Rectal smooth muscle tissue (tissue), 1 donor: ENCODE results near the gene NFIC.
A peak's percentile ranks its signal among the peaks of the same experiment; 100 is the strongest.
"Not testable (repeated sequence)": the region's sequence is repeated elsewhere in the genome, so short reads cannot be mapped to it uniquely, and the experiment has no call there.

Source experiments
- H3K27ac ChIP-seq: one replicate; pipeline ENCODE4 v1.7.0; 2013; ENCODE audit warnings: low read depth, low read length, inconsistent platforms
- H3K27me3 ChIP-seq: one replicate; pipeline ENCODE4 v1.7.0; 2013; ENCODE audit warnings: low read length; ENCODE audit not compliant: control insufficient read depth, insufficient read depth
- H3K36me3 ChIP-seq: one replicate; pipeline ENCODE4 v1.7.0; 2013; ENCODE audit warnings: low read length; ENCODE audit not compliant: control insufficient read depth, insufficient read depth
- H3K4me1 ChIP-seq: one replicate; pipeline ENCODE4 v1.7.0; 2013; ENCODE audit warnings: low read length; ENCODE audit not compliant: control insufficient read depth, insufficient read depth
- H3K4me3 ChIP-seq: one replicate; pipeline ENCODE4 v1.7.0; 2013; ENCODE audit warnings: low read length
- H3K9ac ChIP-seq: one replicate; pipeline ENCODE4 v1.7.0; 2013; ENCODE audit warnings: low read length

NFIC gene

DNA sequence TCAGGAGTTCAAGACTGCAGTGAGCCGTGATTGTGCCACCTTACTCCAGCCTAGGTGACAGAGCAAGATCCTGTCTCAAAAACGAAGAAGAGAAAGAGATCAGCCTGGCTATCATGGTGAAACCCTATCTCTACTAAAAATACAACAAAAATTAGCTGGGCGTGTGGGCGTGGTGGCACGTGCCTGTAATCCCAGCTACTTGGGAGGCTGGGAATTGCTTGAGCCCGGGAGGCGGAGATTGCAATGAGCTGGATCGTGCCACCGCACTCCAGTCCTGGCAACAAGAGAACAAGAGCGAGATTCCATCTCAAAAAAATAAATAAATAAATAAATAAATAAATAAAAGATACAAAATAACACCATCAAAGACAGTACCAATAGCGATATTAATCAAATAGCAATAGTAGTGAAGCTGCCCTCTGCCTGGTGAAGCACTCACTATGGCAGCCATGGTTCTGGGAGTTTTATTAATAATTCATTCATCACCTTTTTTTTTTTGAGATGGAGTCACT lies 53.9 kb downstream of the NFIC start:
- Histone ChIP-seq H3K27ac (no peak overlapping the region), H3K36me3 (no peaks in the 10 kb centered on the region), H3K27me3 (no peaks in the 10 kb centered on the region), H3K4me1 (no peaks in the 10 kb centered on the region), H3K4me3 (no peak overlapping the region), H3K9ac (no peak overlapping the region)

DNA sequence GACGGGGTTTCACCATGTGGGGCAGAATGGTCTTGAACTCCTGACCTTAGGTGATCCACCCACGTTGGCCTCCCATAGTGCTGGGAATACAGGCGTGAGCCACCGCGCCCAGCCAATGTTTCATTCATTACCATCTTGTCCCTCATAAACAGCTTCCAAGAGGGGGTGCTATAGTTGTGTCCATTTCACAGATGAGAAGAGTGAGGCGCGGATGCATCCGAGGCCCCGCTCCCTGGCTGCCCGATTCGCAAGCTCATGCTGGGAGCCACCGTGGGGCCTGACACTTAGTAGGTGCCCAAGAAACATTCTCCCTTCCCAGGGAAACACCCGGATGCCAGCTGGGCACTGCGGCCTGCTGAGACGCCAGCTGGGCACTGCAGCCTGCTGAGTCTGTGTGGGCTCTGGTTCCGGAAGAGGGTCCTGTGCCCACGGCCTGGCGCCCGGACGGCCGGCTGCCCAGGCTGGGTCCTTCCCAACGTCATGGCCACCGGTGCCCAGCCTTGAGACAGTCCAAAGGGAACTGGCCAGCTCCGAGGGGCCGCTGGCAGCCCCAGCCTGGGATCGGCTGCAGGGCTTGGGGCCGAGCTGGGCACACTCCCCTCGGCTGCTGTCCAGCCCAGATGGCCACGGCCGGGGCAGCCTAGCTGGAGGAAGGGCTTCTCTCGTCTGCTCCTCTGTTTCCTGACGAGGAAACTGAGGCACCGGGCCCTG lies 54.7 kb downstream of the NFIC start:
- no peak overlapping the region for H3K4me3 ChIP-seq
- no peaks in the 10 kb centered on the region for H3K4me1 ChIP-seq
- H3K36me3 ChIP-seq, result no peaks in the 10 kb centered on the region
- no peak overlapping the region for H3K9ac ChIP-seq
- H3K27ac ChIP-seq, result no peak overlapping the region
- no peaks in the 10 kb centered on the region for H3K27me3 ChIP-seq

DNA sequence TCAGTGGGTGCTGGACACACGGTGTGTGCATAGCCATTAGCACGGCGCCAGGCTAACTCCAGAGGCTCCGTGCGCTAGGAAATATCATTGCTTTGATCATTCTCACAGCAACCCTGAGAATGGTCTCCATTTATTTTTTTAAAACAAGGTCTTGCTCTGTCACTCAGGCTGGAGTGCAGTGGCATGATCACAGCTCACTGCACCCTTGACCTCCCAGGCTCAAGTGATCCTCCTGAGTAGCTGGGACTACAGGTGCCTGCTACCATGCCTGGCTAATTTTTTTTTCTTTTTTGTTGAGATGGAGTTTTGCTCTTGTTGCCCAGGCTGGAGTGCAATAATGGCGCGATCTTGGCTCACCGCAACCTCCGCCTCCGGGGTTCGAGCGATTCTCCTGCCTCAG lies 55.3 kb downstream of the NFIC start:
- H3K9ac ChIP-seq, H3K27me3 ChIP-seq, H3K4me3 ChIP-seq, H3K27ac ChIP-seq, H3K4me1 ChIP-seq, H3K36me3 ChIP-seq: not testable (repeated sequence)

DNA sequence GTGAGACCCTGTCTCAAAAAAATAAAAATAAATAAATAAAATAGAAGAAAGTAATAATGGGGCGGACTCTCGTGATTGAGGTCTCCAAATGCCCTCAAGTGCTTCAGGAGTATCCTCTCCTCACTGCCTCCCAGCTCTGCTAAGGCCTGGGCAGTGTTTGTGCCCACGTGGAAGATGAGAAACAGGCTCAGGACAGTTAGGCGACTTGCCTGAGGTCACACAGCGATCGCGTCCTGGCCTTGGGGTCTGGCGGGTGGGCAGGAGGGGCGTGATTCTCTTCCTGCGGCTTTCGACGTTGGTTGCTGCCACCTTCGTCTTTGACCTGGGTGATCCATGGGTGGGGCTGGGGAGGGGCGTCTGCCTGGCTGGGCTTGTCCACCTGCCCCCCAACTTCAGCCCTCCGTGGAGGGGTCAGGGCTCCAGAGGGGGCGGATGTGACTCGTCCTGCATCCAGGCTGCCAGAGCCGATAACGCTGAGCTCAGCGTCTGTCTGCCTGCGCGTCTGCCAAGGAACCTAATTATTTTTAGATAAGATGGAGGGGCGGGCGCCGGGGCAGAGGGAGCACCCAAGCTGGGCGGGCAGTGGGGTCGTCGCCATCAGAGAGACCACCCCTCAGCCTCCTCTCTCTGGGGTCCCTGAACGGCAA lies 56.9 kb downstream of the NFIC start:
- Histone ChIP-seq H3K4me1 (no peaks in the 10 kb centered on the region), H3K27ac (no peak overlapping the region), H3K36me3 (no peaks in the 10 kb centered on the region), H3K9ac (no peak overlapping the region), H3K4me3 (no peak overlapping the region), H3K27me3 (no peaks in the 10 kb centered on the region)

DNA sequence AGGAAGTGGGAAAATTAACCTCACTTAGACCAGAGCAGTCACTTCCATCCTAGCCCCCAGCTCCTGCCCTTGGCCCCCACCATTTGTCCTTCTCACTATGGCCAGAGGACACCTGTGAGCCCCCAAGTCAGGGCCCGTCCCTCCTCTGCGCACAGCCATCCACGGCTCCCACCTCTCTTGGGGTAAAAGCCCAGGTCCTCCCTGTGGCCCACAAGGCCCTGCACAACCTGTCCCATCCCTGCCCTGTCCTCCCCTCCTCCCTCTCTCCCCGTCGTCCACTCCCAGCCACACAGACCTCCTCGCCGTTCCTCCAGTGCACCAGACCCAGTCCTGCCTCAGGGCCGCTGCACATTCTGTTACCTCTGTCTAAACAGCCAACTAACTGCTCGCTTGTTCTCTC lies 60.0 kb downstream of the NFIC start:
- Histone ChIP-seq H3K4me3 (no peak overlapping the region), H3K27ac (no peak overlapping the region), H3K36me3 (no peaks in the 10 kb centered on the region), H3K27me3 (no peaks in the 10 kb centered on the region), H3K4me1 (peaks cover 7% of the 10 kb centered on the region), H3K9ac (no peak overlapping the region)

DNA sequence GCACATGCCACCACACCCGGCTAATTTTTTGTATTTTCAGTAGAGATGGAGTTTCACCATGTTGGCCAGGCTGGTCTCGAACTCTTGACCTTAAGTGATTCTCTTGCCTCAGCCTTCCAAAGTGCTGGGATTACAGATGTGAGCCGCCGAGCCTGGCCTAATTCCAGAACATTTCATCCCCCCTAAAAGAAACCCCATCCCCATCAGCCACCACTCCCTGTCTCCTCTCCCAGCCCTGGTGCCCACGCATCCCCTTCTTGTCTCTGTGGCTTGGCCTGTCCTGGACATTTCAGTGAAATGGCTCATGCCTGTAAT lies 63.9 kb downstream of the NFIC start:
- H3K4me3 ChIP-seq, H3K27me3 ChIP-seq, H3K36me3 ChIP-seq, H3K9ac ChIP-seq: not testable (repeated sequence)
- H3K4me1 ChIP-seq, result peaks cover 14% of the 10 kb centered on the region
- H3K27ac ChIP-seq, result peak overlapping the region; percentile 84

DNA sequence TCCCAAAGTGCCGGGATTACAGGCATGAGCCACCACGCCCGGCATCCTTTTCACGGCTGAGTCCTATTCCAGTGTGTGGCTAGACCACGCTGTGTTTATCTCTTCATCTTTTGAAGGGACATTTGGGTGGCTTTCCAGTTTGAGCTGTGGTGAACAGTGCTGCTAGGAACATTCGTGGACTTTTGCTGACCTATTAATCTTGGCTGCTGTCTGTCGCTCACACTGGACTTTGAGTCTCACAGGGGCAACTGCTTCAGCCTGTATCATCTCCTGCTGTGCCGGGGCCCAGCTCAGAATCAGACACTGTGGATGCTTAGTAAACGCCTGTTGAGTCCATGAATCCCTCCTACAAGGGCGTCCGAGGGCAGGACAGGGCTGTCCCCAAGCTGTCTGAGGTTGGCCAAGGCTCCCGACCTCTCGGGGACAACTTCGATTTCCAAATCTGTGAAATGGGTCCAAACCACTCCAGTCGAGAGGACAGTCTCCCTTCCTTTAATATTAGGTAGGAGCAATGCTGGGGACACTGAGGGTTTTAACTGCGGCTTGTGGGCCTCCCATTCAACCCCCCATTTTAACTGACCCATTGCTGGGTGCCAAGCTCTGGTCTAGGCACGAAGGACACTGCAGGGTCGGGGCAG lies 65.5 kb downstream of the NFIC start:
- H3K27me3 ChIP-seq, result no peaks in the 10 kb centered on the region
- peak overlapping the region; percentile 3 for H3K27ac ChIP-seq
- no peak overlapping the region for H3K4me3 ChIP-seq
- peaks cover 17% of the 10 kb centered on the region for H3K4me1 ChIP-seq
- H3K36me3 ChIP-seq, result peaks cover 9% of the 10 kb centered on the region
- H3K9ac ChIP-seq, result no peak overlapping the region

DNA sequence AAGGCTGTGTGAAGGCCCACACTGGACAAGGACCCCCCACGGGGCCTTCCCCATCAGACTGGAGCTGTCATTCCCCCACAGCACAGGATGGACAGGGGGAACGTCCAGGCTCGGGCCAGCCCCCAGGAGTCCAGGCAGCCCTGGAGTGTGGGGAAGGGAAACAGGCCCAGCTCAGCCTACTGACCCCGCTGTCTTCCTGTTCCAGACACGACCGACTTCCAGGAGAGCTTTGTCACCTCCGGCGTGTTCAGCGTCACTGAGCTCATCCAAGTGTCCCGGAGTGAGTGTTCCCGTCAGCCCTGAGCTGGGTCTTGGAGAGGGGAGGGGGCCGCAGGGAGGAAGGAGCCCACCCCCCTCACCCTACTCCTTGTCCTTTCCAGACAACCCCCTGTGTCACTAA lies 66.9 kb downstream of the NFIC start:
- H3K4me3 ChIP-seq, result no peak overlapping the region
- peak overlapping the region; percentile 80 for H3K27ac ChIP-seq
- H3K4me1 ChIP-seq, result peaks cover 17% of the 10 kb centered on the region
- H3K27me3 ChIP-seq, result no peaks in the 10 kb centered on the region
- no peak overlapping the region for H3K9ac ChIP-seq
- peaks cover 9% of the 10 kb centered on the region for H3K36me3 ChIP-seq

DNA sequence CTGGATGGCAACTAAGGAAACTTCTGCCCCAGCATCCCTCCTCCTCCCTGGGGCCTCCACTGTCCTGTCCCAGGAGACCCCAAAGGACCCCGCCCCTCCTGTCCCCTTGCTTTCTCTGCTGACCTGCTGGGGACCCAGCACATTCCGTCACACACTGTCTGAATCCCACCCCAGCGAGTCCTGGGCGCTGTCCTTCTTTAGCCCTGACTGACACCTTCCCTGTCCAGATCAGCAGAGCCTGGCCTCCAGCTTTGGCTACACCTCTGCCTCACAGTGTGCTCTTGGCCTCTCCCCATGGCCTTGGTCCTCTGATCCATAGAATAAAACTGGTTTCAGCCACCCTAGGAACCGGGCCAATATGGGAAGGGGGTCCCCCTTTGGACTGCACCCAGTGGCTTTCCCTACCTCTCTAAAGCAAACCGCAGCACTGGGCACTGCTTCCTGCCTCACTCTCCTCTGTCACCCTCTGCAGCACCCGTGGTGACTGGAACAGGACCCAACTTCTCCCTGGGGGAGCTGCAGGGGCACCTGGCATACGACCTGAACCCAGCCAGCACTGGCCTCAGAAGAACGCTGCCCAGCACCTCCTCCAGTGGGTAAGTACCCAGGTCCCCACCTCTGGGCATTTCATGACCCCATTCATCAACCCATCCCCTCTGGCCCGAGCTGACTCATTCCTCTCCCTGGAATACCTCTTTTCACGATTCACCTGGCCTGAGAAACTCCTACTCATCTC lies 67.6 kb downstream of the NFIC start:
- Histone ChIP-seq H3K9ac (peak overlapping the region; percentile 42), H3K4me3 (peak overlapping the region; percentile 73), H3K27ac (peak overlapping the region; percentile 80), H3K27me3 (no peaks in the 10 kb centered on the region), H3K36me3 (peaks cover 9% of the 10 kb centered on the region), H3K4me1 (peaks cover 17% of the 10 kb centered on the region)

DNA sequence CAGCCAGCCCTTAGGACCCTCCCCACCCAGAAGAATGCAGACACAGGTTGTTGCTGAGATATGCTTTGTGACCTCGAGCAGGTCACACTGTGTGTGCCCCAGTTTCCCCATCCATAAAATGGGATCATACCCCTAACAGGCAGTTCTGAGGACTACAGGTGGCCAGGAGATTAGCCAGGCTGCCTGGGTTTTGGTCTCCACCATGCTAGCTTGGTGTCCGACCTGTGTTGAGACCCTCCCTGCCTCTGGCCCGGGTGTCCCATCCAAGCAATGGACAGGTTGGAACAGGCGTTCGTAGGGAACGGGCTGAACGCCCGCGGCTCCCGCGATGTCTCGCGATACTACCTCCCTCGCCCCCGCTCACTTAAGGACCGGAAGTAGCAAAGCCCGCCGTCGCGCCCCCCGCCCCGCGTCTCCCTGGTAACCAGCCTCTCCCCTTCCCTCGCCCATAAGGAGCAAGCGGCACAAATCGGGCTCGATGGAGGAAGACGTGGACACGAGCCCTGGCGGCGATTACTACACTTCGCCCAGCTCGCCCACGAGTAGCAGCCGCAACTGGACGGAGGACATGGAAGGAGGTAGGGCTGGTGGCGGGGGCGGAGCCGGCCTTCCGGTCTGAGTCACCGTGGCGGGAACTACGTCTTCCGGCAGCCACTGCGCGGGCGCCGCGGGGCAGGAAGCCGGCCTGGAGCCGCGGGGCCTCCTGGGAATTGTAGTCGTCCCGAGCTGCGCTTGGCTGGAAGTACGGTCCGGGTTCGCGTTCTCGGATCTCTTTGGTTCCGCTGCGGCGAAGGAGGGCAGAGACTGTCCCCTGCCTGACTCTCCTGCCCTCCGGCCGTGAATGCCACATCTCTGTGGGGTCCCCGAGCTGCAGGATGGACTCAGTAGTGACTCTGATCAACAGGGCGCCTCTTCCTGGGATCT lies 68.5 kb downstream of the NFIC start:
- Histone ChIP-seq H3K4me1 (peaks cover 16% of the 10 kb centered on the region), H3K9ac (peak overlapping the region; percentile 42), H3K27ac (peak overlapping the region; percentile 80), H3K4me3 (peak overlapping the region; percentile 73), H3K27me3 (no peaks in the 10 kb centered on the region), H3K36me3 (peaks cover 9% of the 10 kb centered on the region)

DNA sequence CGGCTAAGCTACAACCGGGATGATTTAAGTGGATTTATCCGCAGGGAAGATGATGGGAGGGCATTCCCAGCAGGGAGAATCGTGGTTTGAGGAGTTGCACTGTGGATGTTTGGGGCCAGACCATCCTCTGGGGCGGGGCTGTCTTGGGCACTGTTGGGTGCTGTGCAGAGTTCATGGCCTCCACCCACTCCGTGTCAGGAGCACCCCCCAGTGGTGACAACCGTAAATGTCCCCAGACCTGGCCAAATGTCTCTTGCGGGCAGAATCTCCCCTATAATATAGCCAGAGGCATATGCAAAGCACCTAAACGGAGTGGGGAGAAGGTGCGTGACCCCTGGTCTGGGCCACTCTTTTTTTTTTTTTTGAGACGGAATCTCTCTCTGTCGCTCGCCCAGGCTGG lies 73.7 kb downstream of the NFIC start:
- Histone ChIP-seq H3K36me3 (peaks cover 6% of the 10 kb centered on the region), H3K27me3 (no peaks in the 10 kb centered on the region), H3K27ac (no peak overlapping the region), H3K4me1 (peaks cover 15% of the 10 kb centered on the region), H3K4me3 (no peak overlapping the region), H3K9ac (no peak overlapping the region)
